GM12878 (cell line): ENCODE results near the gene PDGFA. TPM values are rescaled to one million over a fixed set of nuclear protein-coding genes. Genes with fewer than 3 reads are reported as not detected.

ENCODE experiments used
- ATAC-seq: fragments of 200-7000 bp; cut with Tn5 transposase; 3 replicates; pipeline ENCODE4 v1.9.1; 2020; ENCODE audit warnings: mild to moderate bottlenecking, moderate library complexity
- BruUV-seq: library from RNA; stranded (reverse); fragments of 400-500 nt; replicated peaks from 2 replicates; lab custom pipeline; 2021; lab: Mats Ljungman, UMichigan
- CTCF ChIA-PET: fragments of 300-600 bp; sonication (Branson Sonifier 250); formaldehyde crosslinking; extraction: SDS; loops from one replicate; lab custom pipeline; 2021; ENCODE audit warnings: inconsistent platforms; lab: Yijun Ruan, JAX
- POLR2A ChIA-PET: fragments of 350-600 bp; formaldehyde crosslinking; extraction: SDS; loops from one replicate; lab custom pipeline; 2021; ENCODE audit warnings: inconsistent platforms; lab: Charles Lee
- RAD21 ChIA-PET: fragments of 300-600 bp; sonication (Branson Sonifier 250); formaldehyde crosslinking; loops from one replicate; lab custom pipeline; 2023; ENCODE audit warnings: antibody characterized with exemption; ENCODE audit not compliant: unreplicated experiment; lab: Charles Lee
- SMC1A ChIA-PET: fragments of 300-600 bp; sonication (Branson Sonifier 250); formaldehyde crosslinking; loops from one replicate; lab custom pipeline; 2023; ENCODE audit not compliant: unreplicated experiment, uncharacterized antibody; lab: Charles Lee
- DNase-seq: peaks from one replicate; pipeline ENCODE4 v3.0.0-alpha.2; 2011; ENCODE audit warnings: low read depth, low spot score
- FAIRE-seq: peaks from 3 replicates; lab custom pipeline; 2011; peaks lifted over from hg19 to GRCh38; lab: Jason Lieb, UNC
- H2AFZ ChIP-seq: 2 replicates; pipeline ENCODE4 v1.6.0; 2011; ENCODE audit warnings: low read depth, low read length, control low read depth; ENCODE audit not compliant: control insufficient read depth
- H3K27ac ChIP-seq: 2 replicates; pipeline ENCODE4 v1.5.1; 2011; ENCODE audit warnings: control low read depth; ENCODE audit not compliant: control insufficient read depth, insufficient read depth
- H3K27me3 ChIP-seq, 2 experiments: replicated peaks in 1 of 2; 2 replicates each; pipeline versions ENCODE4 v1.6.0 to v1.6.1; 2011; ENCODE audit warnings: low read length in 1 of 2; ENCODE audit not compliant: control insufficient read depth in 2 of 2, insufficient read depth in 2 of 2
- H3K36me3 ChIP-seq, 2 experiments: 2 replicates each; pipeline ENCODE4 v1.5.1; 2011; ENCODE audit warnings: low read length in 1 of 2; ENCODE audit not compliant: control insufficient read depth in 2 of 2, insufficient read depth in 2 of 2
- H3K4me1 ChIP-seq: 2 replicates; pipeline ENCODE4 v1.6.1; 2011; ENCODE audit warnings: mild to moderate bottlenecking, low read length, moderate library complexity, mixed read lengths; ENCODE audit not compliant: control insufficient read depth, insufficient read depth
- H3K4me2 ChIP-seq: 2 replicates; pipeline ENCODE4 v1.6.0; 2011; ENCODE audit warnings: control low read depth; ENCODE audit not compliant: control insufficient read depth, insufficient read depth
- H3K4me3 ChIP-seq: fragments of 200-600 bp; sonication (generic); 2 replicates; pipeline ENCODE4 v1.5.1; 2016
- H3K79me2 ChIP-seq: 2 replicates; pipeline ENCODE4 v1.6.0; 2011; ENCODE audit warnings: low read length; ENCODE audit not compliant: control insufficient read depth, insufficient read depth
- H3K9ac ChIP-seq: 2 replicates; pipeline ENCODE4 v1.8.0; 2011; ENCODE audit warnings: low read length, control low read depth, mixed read lengths; ENCODE audit not compliant: control insufficient read depth, insufficient read depth
- H3K9me3 ChIP-seq: replicated peaks from 3 replicates; pipeline ENCODE4 v1.5.1; 2011; ENCODE audit warnings: mild to moderate bottlenecking, low read length; ENCODE audit not compliant: control insufficient read depth, insufficient read depth
- H4K20me1 ChIP-seq: 2 replicates; pipeline ENCODE4 v1.6.0; 2011; ENCODE audit not compliant: control insufficient read depth, insufficient read depth
- ASH2L ChIP-seq: fragments of 300-600, 200-600 bp; sonication (generic); IDR thresholded peaks from 2 replicates; pipeline ENCODE4 v1.6.1; 2017; ENCODE audit warnings: low read depth, mild to moderate bottlenecking, borderline replicate concordance
- CREB1 ChIP-seq: IDR thresholded peaks from 2 replicates; pipeline ENCODE4 v1.6.1; 2012; ENCODE audit warnings: low read depth, mild to moderate bottlenecking, inconsistent platforms
- JUND ChIP-seq: IDR thresholded peaks from 2 replicates; pipeline ENCODE4 v1.6.1; 2012; ENCODE audit warnings: low read depth, mild to moderate bottlenecking, low read length, improper control_type of control experiment, moderate library complexity
- MYC ChIP-seq: IDR thresholded peaks from 2 replicates; pipeline ENCODE4 v1.6.1; 2011; ENCODE audit warnings: mild to moderate bottlenecking, low read length, moderate library complexity, inconsistent platforms; ENCODE audit not compliant: insufficient read depth, insufficient replicate concordance, insufficient read length, severe bottlenecking
- POLR2AphosphoS5 ChIP-seq: IDR thresholded peaks from 2 replicates; pipeline ENCODE4 v1.6.1; 2011; ENCODE audit warnings: mild to moderate bottlenecking, low read length, inconsistent platforms
- RB1 ChIP-seq: fragments of 450-650 bp; formaldehyde crosslinking; IDR thresholded peaks from 2 replicates; pipeline ENCODE4 v1.6.1; 2017; ENCODE audit warnings: mild to moderate bottlenecking, borderline replicate concordance
- SP1 ChIP-seq: IDR thresholded peaks from one replicate; pipeline ENCODE4 v1.6.1; 2011; ENCODE audit warnings: low read depth, low read length
- ZBTB40 ChIP-seq: fragments of 450-650 bp; IDR thresholded peaks from 2 replicates; pipeline ENCODE4 v1.6.1; 2016; ENCODE audit warnings: mild to moderate bottlenecking, moderate library complexity, borderline replicate concordance
- ZNF274 ChIP-seq: IDR thresholded peaks from one replicate; pipeline ENCODE4 v1.8.0; 2011; ENCODE audit not compliant: insufficient read length, insufficient read depth
- ZNF384 ChIP-seq: IDR thresholded peaks from 2 replicates; pipeline ENCODE4 v1.6.1; 2012; ENCODE audit warnings: low read depth, mild to moderate bottlenecking, low read length, improper control_type of control experiment, borderline replicate concordance
- ZSCAN29 ChIP-seq: fragments of 450-650 bp; IDR thresholded peaks from 2 replicates; pipeline ENCODE4 v1.6.1; 2017; ENCODE audit warnings: mild to moderate bottlenecking, moderate library complexity
- ZZZ3 ChIP-seq: IDR thresholded peaks from 2 replicates; pipeline ENCODE4 v1.6.1; 2011; ENCODE audit warnings: low read depth; ENCODE audit not compliant: control insufficient read depth, insufficient read length
- WGBS: methylation state at CpG from one replicate; pipeline ENCODE4 v1.1.6; 2016; ENCODE audit warnings: low lambda C conversion rate; ENCODE audit not compliant: insufficient replicate concordance, insufficient coverage; ENCODE audit errors: missing lambda C conversion rate; 5-methylcytosine and 5-hydroxymethylcytosine counted together
- in situ Hi-C: fragments of 300-500 bp; cut with MboI; formaldehyde crosslinking; loops from 9 replicates; pipeline ENCODE4 v1.14.3; 2018; ENCODE audit warnings: mixed read lengths
- intact Hi-C: fragments of 100-400 bp; cut with micrococcal nuclease; formaldehyde crosslinking; loops from one replicate; pipeline ENCODE4 v1.14.2; 2022; ENCODE audit not compliant: unreplicated experiment
- polyA plus RNA-seq, 11 experiments: library from polyadenylated mRNA; depleted of rRNA in 4 of 11; unstranded in 6 of 11; stranded (reverse) in 5 of 11; fragments of >200 nt; fragmentation: Nextera tagmentation in 4 of 11; fragmentation: Illumina TruSeq in 1 of 11; extraction: Ambion mirVana in 4 of 11; extraction: Trizol in 1 of 11; gene quantifications; 1 replicate in 1 of 11; 2 replicates in 10 of 11; pipeline versions ENCODE4 v1.2.1 to v1.2.3, GENCODE V29; 2011 to 2016; ENCODE audit warnings: inconsistent platforms in 2 of 11, missing spikeins in 2 of 11, low read depth in 1 of 11
- total RNA-seq, 4 experiments: library from RNA; depleted of rRNA in 3 of 4; stranded (reverse); fragments of >200 nt in 3 of 4; fragmentation: Illumina TruSeq in 1 of 4; extraction: Trizol in 1 of 4; gene quantifications; 2 replicates each; pipeline versions ENCODE4 v1.2.1 to v1.2.3, GENCODE V29; 2013 to 2021
- TF ChIP-seq, protein P1 (sequence below): fragments of 450-650 bp; IDR thresholded peaks from 2 replicates; pipeline ENCODE4 v1.6.1; 2017; ENCODE audit warnings: mild to moderate bottlenecking, low read depth, inconsistent platforms; ENCODE audit not compliant: poor library complexity, severe bottlenecking
- TF ChIP-seq, protein P2 (sequence below): fragments of 450-650 bp; IDR thresholded peaks from 2 replicates; pipeline ENCODE4 v1.6.1; 2017; ENCODE audit warnings: antibody characterized with exemption, mild to moderate bottlenecking, moderate library complexity

Gene PDGFA
- total and polyA plus RNA-seq, 10 of the 15 experiments (the other 5 are each of a cell fraction or from before 2014, with no cell fraction given): 2.5 to 10.0 (median 5.6) TPM

GRCh38 chr7:473870-474604, 45.6 kb downstream of the PDGFA start:
- H3K36me3 ChIP-seq: no peaks in the 10 kb centered on the region
- no peak overlapping the region for H3K9ac ChIP-seq
- H3K27me3 ChIP-seq: no peaks in the 10 kb centered on the region
- WGBS: 50% methylated on average over 14 of the region's 14 CpGs
- ATAC-seq: no peak
- intact Hi-C loops: no loop called here
- no peak for DNase-seq
- no peak overlapping the region for H3K4me3 ChIP-seq
- no peaks in the 10 kb centered on the region; the same call in 2 of the 3 replicates for H3K9me3 ChIP-seq
- POLR2A ChIA-PET: interaction anchor here (0.6 kb wide), 1 partner anchor 24 kb away, joined by 4 read pairs; no protein-coding TSS in a partner anchor
- SMC1A ChIA-PET: interaction anchor here (0.9 to 1.2 kb wide), 2 partner anchors 14 to 16 kb away, joined by 3 to 4 read pairs; no protein-coding TSS in a partner anchor
- BruUV-seq: no TSS peak
- H2AFZ ChIP-seq: no peak overlapping the region
- no peak overlapping the region for H3K4me2 ChIP-seq
- in situ Hi-C loops: no loop called here
- H4K20me1 ChIP-seq: no peaks in the 10 kb centered on the region
- no peaks in the 10 kb centered on the region for H3K4me1 ChIP-seq
- CTCF ChIA-PET: no interaction called here
- RAD21 ChIA-PET: no interaction called here
- H3K79me2 ChIP-seq: no peaks in the 10 kb centered on the region
- H3K27ac ChIP-seq: no peak overlapping the region
- FAIRE-seq: no peak
- TF ChIP-seq ASH2L: no peak
- TF ChIP-seq CREB1: no peak
- no peak for TF ChIP-seq ZNF384
- no peak for TF ChIP-seq RB1
- TF ChIP-seq JUND: no peak
- TF ChIP-seq, protein P1, sequence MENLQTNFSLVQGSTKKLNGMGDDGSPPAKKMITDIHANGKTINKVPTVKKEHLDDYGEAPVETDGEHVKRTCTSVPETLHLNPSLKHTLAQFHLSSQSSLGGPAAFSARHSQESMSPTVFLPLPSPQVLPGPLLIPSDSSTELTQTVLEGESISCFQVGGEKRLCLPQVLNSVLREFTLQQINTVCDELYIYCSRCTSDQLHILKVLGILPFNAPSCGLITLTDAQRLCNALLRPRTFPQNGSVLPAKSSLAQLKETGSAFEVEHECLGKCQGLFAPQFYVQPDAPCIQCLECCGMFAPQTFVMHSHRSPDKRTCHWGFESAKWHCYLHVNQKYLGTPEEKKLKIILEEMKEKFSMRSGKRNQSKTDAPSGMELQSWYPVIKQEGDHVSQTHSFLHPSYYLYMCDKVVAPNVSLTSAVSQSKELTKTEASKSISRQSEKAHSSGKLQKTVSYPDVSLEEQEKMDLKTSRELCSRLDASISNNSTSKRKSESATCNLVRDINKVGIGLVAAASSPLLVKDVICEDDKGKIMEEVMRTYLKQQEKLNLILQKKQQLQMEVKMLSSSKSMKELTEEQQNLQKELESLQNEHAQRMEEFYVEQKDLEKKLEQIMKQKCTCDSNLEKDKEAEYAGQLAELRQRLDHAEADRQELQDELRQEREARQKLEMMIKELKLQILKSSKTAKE: no peak
- no peak for TF ChIP-seq POLR2AphosphoS5
- no peak for TF ChIP-seq MYC
- no peak for TF ChIP-seq ZNF274
- no peak for TF ChIP-seq ZZZ3
- TF ChIP-seq ZSCAN29: no peak
- TF ChIP-seq ZBTB40: no peak
- TF ChIP-seq, protein P2, sequence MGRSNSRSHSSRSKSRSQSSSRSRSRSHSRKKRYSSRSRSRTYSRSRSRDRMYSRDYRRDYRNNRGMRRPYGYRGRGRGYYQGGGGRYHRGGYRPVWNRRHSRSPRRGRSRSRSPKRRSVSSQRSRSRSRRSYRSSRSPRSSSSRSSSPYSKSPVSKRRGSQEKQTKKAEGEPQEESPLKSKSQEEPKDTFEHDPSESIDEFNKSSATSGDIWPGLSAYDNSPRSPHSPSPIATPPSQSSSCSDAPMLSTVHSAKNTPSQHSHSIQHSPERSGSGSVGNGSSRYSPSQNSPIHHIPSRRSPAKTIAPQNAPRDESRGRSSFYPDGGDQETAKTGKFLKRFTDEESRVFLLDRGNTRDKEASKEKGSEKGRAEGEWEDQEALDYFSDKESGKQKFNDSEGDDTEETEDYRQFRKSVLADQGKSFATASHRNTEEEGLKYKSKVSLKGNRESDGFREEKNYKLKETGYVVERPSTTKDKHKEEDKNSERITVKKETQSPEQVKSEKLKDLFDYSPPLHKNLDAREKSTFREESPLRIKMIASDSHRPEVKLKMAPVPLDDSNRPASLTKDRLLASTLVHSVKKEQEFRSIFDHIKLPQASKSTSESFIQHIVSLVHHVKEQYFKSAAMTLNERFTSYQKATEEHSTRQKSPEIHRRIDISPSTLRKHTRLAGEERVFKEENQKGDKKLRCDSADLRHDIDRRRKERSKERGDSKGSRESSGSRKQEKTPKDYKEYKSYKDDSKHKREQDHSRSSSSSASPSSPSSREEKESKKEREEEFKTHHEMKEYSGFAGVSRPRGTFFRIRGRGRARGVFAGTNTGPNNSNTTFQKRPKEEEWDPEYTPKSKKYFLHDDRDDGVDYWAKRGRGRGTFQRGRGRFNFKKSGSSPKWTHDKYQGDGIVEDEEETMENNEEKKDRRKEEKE: no peak
- no peak for TF ChIP-seq SP1
